ENCODE measurements around the gene FAM240A.

FAM240A gene

GRCh38 chr3:46626039-46626438 lies 13.7 kb downstream of the FAM240A start:
- no peak for DNase-seq (ENCODE audit: low read depth)

DNA sequence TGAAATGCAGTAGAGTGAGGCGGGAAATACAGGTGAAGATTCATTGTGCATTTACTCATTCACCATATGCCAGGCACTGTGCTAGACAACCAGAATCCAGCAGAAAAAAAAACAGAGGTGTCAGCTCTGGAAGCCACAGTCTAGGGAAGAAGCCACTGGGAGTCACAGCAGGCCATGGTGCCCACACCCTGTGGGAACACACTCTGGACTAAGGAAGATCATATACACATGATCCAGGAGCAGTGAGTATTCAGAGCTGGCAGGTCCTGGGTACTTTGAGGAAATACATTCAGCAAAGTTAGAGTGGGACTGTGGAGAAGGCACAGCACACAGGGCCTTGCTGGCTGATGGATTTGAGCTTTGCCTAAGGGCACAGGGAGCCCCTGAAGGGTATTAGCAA lies 14.8 kb downstream of the FAM240A start:
- no peak for DNase-seq (ENCODE audit: low read depth)

GRCh38 chr3:46628901-46629369 lies 16.6 kb downstream of the FAM240A start:
- DNase-seq (ENCODE audit: low read depth), result peak; percentile 3

DNA sequence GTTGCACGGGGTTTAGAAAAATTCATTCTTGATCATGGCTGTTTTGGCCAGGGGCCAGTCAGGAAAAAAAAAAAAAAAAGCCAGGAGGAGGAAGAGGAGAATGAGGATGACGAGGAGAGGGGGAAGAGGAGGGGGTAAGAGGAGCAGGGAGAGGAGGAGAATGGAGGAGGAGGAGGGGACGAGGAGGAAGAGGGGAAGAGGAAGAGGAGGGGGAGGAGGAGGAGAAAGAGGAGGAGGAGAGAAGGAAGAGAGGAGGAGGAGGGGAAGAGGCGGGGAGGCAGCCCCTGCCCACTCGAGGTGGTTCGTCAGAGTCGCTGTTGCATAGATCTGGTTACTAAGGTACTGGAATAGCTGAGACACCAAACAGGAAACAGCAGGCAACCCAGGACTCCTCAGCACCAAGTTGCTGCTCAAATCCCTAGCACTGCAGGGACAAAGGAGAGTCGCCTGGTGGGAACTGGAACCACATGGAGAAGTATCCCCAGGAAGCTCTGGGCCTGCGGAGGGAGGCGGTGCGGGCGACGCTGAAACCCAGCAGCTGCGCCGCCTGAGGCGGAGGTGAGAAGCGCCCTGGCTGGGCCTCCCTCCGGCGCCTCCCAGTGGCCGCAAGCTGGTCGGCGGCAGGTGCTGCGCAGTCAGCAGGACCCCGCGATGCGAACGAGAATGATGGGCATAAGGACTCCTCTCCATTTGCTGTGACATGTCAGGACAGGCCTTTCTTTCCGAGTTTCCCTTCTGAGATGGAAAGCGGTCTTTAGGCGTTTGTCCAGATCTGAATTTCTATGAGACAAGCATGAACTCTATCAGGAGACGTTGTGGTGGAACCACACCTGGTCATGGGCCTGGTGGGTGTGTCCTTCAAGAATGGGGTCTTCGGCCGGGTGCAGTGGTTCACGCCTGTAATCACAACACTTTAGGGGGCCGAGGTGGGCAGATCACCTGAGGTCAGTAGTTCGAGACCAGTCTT lies 17.5 kb downstream of the FAM240A start:
- peak; percentile 78 for DNase-seq (ENCODE audit: low read depth)

- DNase-seq (ENCODE audit: low read depth), result no peak
These were observed 20.5 kb downstream of the FAM240A start for GRCh38 chr3:46632792-46633191.

DNA sequence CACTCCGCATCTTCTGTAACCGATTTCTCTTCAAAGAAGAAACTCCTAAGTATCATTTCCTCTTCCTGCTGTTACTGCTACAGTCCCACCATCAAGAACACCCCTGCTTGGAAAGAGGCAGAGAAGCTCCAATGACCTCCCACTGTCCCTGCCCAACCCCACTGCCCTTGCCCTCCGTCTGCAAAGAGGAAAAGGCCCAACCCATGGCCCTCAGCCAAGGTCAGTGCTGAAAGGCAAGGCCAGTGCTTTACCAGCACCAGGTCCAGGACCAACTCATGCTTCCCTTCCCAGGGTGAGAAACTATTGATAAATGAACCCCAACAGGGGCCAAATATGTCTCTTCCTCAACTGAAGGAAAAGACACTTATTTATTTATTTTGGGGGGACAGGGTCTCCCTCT lies 22.5 kb downstream of the FAM240A start:
- DNase-seq (ENCODE audit: low read depth), result no peak

GRCh38 chr3:46639221-46639620 lies 26.9 kb downstream of the FAM240A start:
- no peak for DNase-seq (ENCODE audit: low read depth)

GRCh38 chr3:46640927-46641326 lies 28.6 kb downstream of the FAM240A start:
- no peak for DNase-seq (ENCODE audit: low read depth)

GRCh38 chr3:46642971-46643370 lies 30.6 kb downstream of the FAM240A start:
- no peak for DNase-seq (ENCODE audit: low read depth)

GRCh38 chr3:46643701-46644100 lies 31.4 kb downstream of the FAM240A start:
- no peak for DNase-seq (ENCODE audit: low read depth)

DNA sequence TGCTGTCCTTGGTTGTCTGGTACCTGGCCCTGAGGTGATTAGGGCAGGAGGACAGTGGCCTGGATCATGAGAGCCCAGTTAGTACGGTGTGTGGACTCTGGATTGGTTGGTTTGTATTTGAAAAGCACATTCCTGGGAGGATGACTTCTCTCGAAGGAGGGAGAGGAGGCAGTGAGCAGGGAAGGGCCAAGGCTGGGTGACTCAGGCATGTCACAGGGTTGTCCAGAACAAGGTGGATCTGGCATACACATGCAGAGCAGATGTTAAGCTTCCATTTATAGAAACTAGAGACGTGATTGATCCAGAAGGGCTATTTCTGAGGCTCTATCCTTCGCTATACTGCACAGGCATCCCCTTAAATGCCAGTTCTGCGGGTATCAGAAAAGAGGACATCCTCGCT lies 34.4 kb downstream of the FAM240A start:
- DNase-seq (ENCODE audit: low read depth), result peak; percentile 64

DNA sequence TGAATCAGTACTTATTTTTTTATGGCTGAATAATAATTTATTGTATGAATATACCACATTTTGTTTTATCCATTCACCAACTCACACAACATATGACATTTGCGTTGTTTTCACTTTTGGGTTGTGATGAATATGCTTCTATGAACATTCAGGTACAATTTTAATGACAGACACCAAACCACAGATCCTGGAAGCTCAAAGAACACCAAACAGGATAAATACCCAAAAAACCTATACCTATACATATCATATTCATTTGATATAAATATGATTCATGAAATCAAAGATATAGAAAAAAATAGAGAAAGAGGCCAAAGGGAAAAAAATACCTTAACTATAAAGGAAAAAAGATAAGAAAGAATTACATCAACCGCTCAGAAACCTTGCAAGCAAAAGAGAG lies 35.8 kb downstream of the FAM240A start:
- no peak for DNase-seq (ENCODE audit: low read depth)

DNA sequence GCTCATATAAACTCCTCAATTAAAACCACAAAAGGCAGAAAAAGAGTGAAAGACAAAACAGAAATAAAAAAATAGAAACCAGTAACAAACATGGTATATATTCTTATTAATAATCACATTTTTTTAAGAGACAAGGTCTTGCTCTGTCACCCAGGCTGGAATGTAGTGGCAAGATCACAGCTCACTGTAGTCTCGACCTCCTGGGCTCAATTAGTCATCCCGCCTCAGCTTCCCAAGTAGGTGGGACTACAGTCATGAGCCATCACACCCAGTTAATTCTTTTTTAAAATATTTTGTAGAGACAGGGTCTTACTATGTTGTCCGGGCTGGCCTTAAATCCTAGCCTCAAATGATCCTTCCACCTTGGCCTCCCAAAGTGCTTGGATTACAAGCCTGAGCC lies 37.1 kb downstream of the FAM240A start:
- DNase-seq (ENCODE audit: low read depth), result peak; percentile 41

DNA sequence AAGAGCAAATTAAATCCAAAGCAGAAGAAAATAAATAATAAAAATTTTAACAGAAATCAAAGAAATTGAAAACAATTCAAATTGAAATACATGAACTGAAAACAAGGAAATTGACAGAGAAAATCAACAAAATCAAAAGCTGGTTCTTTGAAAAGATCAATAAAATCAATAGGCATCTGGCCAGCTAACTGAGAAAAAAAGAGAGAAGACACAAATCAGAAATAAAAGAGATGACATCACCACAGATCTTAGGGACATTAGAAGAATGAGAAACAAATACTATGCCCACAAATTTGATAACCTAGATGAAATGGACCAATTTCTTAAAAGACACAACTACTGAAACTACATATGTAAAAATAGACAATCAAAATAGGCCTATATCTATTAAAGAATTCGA lies 38.8 kb downstream of the FAM240A start:
- DNase-seq (ENCODE audit: low read depth), result no peak

- DNase-seq (ENCODE audit: low read depth), result no peak
These were observed 42.9 kb downstream of the FAM240A start for GRCh38 chr3:46655271-46655670.

DNA sequence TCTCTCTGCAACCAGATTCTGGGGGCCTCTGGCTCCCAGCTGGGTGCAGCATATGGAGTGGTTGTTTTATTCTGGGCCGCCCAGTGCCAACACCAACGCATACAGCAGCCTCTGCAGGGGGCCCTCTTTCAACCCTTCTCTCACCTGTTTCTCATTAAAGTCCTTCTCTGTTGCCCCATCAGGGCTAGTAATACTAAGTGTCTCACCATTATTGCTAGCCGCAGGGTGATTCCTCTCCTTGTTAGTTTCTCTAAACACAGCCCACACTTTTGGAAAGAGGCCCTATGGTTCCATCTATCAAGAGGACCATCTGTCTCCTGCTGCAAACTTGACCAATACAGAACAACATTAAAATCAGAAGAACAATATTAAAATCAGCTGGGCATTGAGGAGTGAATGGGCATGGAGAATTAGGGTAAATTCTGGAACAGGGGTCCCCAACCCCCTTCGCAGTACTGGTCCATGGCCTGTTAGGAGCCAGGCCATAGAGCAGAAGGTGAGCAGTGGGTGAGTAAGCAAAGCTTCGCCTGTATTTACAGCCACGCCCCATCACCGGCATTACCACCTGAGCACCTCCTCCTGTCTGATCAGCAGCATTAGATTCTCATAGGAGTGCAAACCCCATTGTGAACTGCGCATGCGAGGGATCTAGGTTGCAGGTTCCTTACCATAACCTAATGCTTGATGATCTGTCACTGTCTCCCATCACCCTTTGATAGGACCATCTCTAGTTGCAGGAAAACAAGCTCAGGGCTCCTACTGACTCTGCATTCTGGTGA lies 44.6 kb downstream of the FAM240A start:
- peak; percentile 26 for DNase-seq (ENCODE audit: low read depth)

- DNase-seq (ENCODE audit: low read depth), result peak; percentile 61
These were observed 47.0 kb downstream of the FAM240A start for GRCh38 chr3:46659285-46659684.

- DNase-seq (ENCODE audit: low read depth), result peak; percentile 36
These were observed 47.7 kb downstream of the FAM240A start for GRCh38 chr3:46660003-46660402.

DNA sequence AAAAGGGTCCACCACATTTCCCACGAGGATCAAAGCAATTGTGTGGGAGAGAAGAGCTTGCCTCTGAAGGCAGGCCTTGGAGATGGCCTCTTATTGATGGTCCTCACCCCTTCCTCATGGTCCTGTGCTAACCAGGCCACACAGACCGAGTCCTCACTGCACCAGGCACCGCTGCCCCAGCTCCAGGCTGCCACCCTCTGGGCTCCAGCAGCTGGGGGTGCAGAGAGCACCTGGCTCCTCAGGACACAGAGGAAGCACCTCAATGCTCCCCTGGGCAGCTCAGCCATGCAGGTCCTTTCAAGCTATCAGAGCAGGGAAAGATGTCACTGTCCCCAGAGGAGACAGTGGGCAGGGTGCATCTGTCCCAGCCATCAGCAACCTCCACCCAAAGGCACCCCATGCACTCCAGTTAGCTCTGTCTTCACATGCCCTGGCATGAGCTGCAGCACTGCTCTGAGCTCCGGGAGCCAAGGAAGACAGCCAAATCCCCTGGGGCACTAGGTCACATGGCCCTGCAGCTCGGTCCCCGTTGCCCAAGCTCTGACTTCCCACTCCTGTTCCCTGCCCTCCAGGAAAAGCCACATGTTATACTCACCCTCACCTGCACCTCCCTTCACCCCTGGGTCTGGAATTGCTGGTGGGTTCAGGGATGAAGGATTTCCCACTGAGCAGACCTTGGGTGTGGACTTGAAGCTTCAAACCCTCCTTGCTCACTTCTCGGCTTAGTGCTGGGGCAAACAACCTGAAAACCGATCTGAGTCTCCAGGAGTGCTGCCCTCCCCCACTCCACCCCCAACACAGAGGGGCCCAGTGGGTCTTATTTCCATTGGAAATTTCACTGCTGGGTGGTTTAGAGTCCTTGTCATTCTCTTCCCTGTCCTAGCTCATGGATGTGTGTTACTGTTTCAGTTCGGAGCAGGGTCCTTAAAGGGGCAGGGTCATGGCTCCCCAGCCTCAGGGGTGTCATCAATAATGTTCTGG lies 48.5 kb downstream of the FAM240A start:
- DNase-seq (ENCODE audit: low read depth), result peak; percentile 62

DNA sequence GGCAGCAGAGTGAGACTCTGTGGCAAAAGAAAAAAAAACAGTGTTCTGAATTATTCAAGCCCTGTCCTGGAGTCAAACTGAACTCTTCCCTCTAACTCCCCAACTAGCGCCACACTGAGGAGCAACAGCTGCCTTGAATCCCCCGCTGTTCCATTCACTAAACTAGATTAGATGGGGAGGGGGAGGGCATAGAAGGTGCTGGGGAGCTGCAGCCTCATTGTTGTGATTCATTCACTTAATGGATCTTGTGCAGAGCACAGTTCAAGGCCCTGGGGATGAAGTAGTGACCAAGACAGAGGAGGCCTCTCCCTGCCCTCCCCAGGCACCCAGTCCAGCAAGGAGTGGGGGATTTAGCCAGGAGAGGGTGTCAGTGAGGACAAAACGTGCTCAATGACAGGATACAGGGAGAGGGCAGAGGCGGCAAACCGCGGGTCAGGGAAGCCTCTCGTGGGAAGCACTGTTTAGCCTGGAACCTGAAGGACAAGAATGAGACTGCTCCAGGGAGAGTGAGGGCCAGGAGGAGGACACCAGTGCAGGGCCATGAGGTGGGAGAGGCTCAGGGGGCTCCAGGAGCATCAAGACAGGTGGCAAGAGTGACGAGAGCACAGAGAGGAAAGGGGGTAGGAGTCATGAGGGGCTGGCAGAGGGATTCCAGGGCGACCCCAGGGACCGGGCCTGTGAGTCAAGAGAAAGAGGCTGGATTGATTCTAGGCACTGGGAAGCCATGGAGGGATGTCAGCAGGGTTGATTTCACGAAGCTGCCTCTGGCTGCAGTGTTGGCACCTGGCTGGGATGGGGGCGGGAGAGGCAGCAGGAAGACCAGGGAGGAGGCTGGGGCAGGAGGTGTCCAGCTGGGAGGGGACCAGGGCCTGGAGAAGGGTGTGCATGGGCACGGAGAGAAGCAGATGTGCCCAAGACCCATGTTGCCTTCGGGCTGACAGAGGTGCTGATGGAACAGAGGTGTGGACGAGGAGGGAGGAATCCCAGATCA lies 49.7 kb downstream of the FAM240A start:
- no peak for DNase-seq (ENCODE audit: low read depth)

Measured in EH (cell line).